H1 (cell line): ENCODE data around the gene WDR6. TPM values are rescaled to one million over a fixed set of nuclear protein-coding genes. Genes with fewer than 3 reads are reported as not detected.

Source experiments
- CTCF ChIA-PET: fragments of 300-600 bp; sonication (Branson Sonifier 250); formaldehyde crosslinking; loops from one replicate; lab custom pipeline; 2021; ENCODE audit not compliant: partially characterized antibody; lab: Charles Lee
- POLR2A ChIA-PET: fragments of 300-600 bp; sonication (Branson Sonifier 250); formaldehyde crosslinking; loops from one replicate; lab custom pipeline; 2021; ENCODE audit warnings: inconsistent platforms; ENCODE audit not compliant: partially characterized antibody; lab: Charles Lee
- DNase-seq, 2 experiments: peaks; one replicate each; pipeline versions ENCODE4 v3.0.0 to v3.0.0-alpha.2; 2010 to 2022; ENCODE audit warnings: low spot score in 2 of 2, low read depth in 1 of 2, mixed read lengths in 1 of 2
- FAIRE-seq: peaks from 2 replicates; lab custom pipeline; 2011; peaks lifted over from hg19 to GRCh38; lab: Jason Lieb, UNC
- H2AFZ ChIP-seq: 2 replicates; pipeline ENCODE4 v1.8.1; 2012; ENCODE audit warnings: low read length, inconsistent platforms
- H2AK5ac ChIP-seq: 2 replicates; pipeline ENCODE4 v1.6.1; 2013; ENCODE audit warnings: low read depth, low read length
- H2BK120ac ChIP-seq: replicated peaks from 2 replicates; pipeline ENCODE3; 2013; ENCODE audit warnings: low read depth, low read length, inconsistent platforms
- H2BK12ac ChIP-seq: 2 replicates; pipeline ENCODE4 v1.6.1; 2013; ENCODE audit warnings: low read depth, low read length
- H2BK15ac ChIP-seq: 2 replicates; pipeline ENCODE4 v1.6.1; 2013; ENCODE audit warnings: low read length
- H2BK20ac ChIP-seq: 2 replicates; pipeline ENCODE4 v1.6.1; 2013; ENCODE audit warnings: low read length
- H2BK5ac ChIP-seq: 2 replicates; pipeline ENCODE4 v1.6.1; 2013; ENCODE audit warnings: low read depth, low read length
- H3K14ac ChIP-seq: 2 replicates; pipeline ENCODE4 v1.6.1; 2013; ENCODE audit warnings: inconsistent platforms; ENCODE audit not compliant: insufficient read length
- H3K18ac ChIP-seq: 2 replicates; pipeline ENCODE4 v1.6.1; 2013; ENCODE audit warnings: low read length; ENCODE audit errors: extremely low read depth
- H3K23ac ChIP-seq: 2 replicates; pipeline ENCODE4 v1.6.1; 2013; ENCODE audit warnings: inconsistent platforms; ENCODE audit not compliant: insufficient read length
- H3K23me2 ChIP-seq: 2 replicates; pipeline ENCODE4 v1.6.1; 2013; ENCODE audit warnings: low read depth, low read length
- H3K27ac ChIP-seq: 2 replicates; pipeline ENCODE4 v1.6.1; 2011; ENCODE audit warnings: low read depth, low read length, inconsistent platforms
- H3K27me3 ChIP-seq, 4 experiments: replicated peaks in 1 of 4; 1 replicate in 1 of 4; 2 replicates in 3 of 4; pipeline versions ENCODE4 v1.6.1 to v1.8.1; 2011 to 2013; ENCODE audit warnings: low read length in 3 of 4, mild to moderate bottlenecking in 3 of 4, inconsistent platforms in 2 of 4, mixed read lengths in 2 of 4, moderate library complexity in 1 of 4; ENCODE audit not compliant: control insufficient read depth in 3 of 4, insufficient read depth in 3 of 4; ENCODE audit errors: extremely low read depth in 1 of 4
- H3K36me3 ChIP-seq, 4 experiments: 2 replicates each; pipeline versions ENCODE4 v1.6.1 to v1.8.1; 2011 to 2013; ENCODE audit warnings: mild to moderate bottlenecking in 4 of 4, low read length in 3 of 4, moderate library complexity in 2 of 4, control low read depth in 1 of 4, inconsistent platforms in 1 of 4; ENCODE audit not compliant: insufficient read depth in 4 of 4, control insufficient read depth in 2 of 4
- H3K4ac ChIP-seq: replicated peaks from 2 replicates; pipeline ENCODE3; 2013; ENCODE audit warnings: low read length, low read depth, mixed read lengths, inconsistent platforms; ENCODE audit not compliant: insufficient read length
- H3K4me1 ChIP-seq, 4 experiments: replicated peaks in 1 of 4; 1 replicate in 1 of 4; 2 replicates in 3 of 4; pipeline versions ENCODE4 v1.6.1 to v1.8.1; 2011 to 2013; ENCODE audit warnings: low read length in 3 of 4, inconsistent platforms in 2 of 4, mixed read lengths in 1 of 4; ENCODE audit not compliant: insufficient read depth in 4 of 4, control insufficient read depth in 3 of 4
- H3K4me2 ChIP-seq, 2 experiments: 2 replicates each; pipeline versions ENCODE4 v1.6.1 to v1.8.1; 2011 to 2013; ENCODE audit warnings: low read depth in 2 of 2, low read length in 2 of 2, control low read depth in 1 of 2, inconsistent platforms in 1 of 2, mild to moderate bottlenecking in 1 of 2; ENCODE audit not compliant: insufficient read depth in 1 of 2
- H3K4me3 ChIP-seq, 4 experiments: fragments of 200-600, 300-600 bp in 1 of 4; sonication (generic), shearing (Covaris generic), sonication (Bioruptor Twin) in 1 of 4; 2 replicates each; pipeline versions ENCODE4 v1.5.1 to v1.8.1; 2011 to 2016; ENCODE audit warnings: low read length in 4 of 4, low read depth in 3 of 4, control low read depth in 2 of 4, inconsistent platforms in 2 of 4, mild to moderate bottlenecking in 2 of 4, mixed read lengths in 1 of 4, moderate library complexity in 1 of 4; ENCODE audit not compliant: insufficient read depth in 2 of 4; ENCODE audit errors: extremely low read depth in 1 of 4
- H3K56ac ChIP-seq: replicated peaks from 2 replicates; pipeline ENCODE3; 2013; ENCODE audit warnings: low read depth, mild to moderate bottlenecking, mixed read lengths, low read length, inconsistent platforms; ENCODE audit not compliant: insufficient read length
- H3K79me1 ChIP-seq: 2 replicates; pipeline ENCODE4 v1.6.1; 2013; ENCODE audit warnings: low read depth, low read length, control low read depth
- H3K79me2 ChIP-seq, 2 experiments: 2 replicates each; pipeline versions ENCODE4 v1.6.1 to v1.8.1; 2012 to 2013; ENCODE audit warnings: low read length in 2 of 2, mild to moderate bottlenecking in 2 of 2, inconsistent platforms in 1 of 2; ENCODE audit not compliant: insufficient read depth in 2 of 2, control insufficient read depth in 1 of 2
- H3K9ac ChIP-seq, 4 experiments: replicated peaks in 1 of 4; 1 replicate in 1 of 4; 2 replicates in 3 of 4; pipeline versions ENCODE4 v1.6.1 to v1.8.1; 2011 to 2013; ENCODE audit warnings: low read depth in 3 of 4, low read length in 3 of 4, control low read depth in 2 of 4, mild to moderate bottlenecking in 2 of 4, moderate library complexity in 2 of 4, inconsistent platforms in 1 of 4; ENCODE audit errors: extremely low read depth in 1 of 4
- H3K9me3 ChIP-seq, 2 experiments: 2 replicates each; pipeline versions ENCODE4 v1.6.1 to v1.8.1; 2012 to 2013; ENCODE audit warnings: mild to moderate bottlenecking in 2 of 2, moderate library complexity in 2 of 2, control low read depth in 1 of 2, inconsistent platforms in 1 of 2, low read depth in 1 of 2, low read length in 1 of 2, mixed read lengths in 1 of 2; ENCODE audit not compliant: insufficient read depth in 2 of 2
- H4K20me1 ChIP-seq, 2 experiments: replicated peaks in 1 of 2; 2 replicates each; pipeline versions ENCODE3 to v1.8.1; 2011 to 2013; ENCODE audit warnings: inconsistent platforms in 2 of 2, low read length in 2 of 2, mild to moderate bottlenecking in 1 of 2; ENCODE audit not compliant: insufficient read depth in 2 of 2, control insufficient read depth in 1 of 2
- H4K5ac ChIP-seq: 2 replicates; pipeline ENCODE4 v1.6.1; 2013; ENCODE audit warnings: low read length, low read depth, mixed read lengths, inconsistent platforms; ENCODE audit not compliant: insufficient read length
- H4K8ac ChIP-seq: 2 replicates; pipeline ENCODE4 v1.8.0; 2013; ENCODE audit warnings: mild to moderate bottlenecking, moderate library complexity, low read length, inconsistent platforms; ENCODE audit not compliant: insufficient read depth; ENCODE audit errors: extremely low read depth
- H4K91ac ChIP-seq: replicated peaks from 2 replicates; pipeline ENCODE3; 2013; ENCODE audit warnings: low read length, mixed read lengths, inconsistent platforms; ENCODE audit not compliant: insufficient read length
- ATF3 ChIP-seq: IDR thresholded peaks from 2 replicates; pipeline ENCODE4 v1.6.1; 2011; ENCODE audit warnings: low read depth, mild to moderate bottlenecking, low read length; ENCODE audit not compliant: insufficient read depth
- KDM1A ChIP-seq: fragments of 200-600, 300-600 bp; sonication (generic); IDR thresholded peaks from 2 replicates; pipeline ENCODE4 v1.7.1; 2016; ENCODE audit warnings: mild to moderate bottlenecking, low read length, borderline replicate concordance
- NANOG ChIP-seq: IDR thresholded peaks from 2 replicates; pipeline ENCODE4 v1.6.1; 2011; ENCODE audit warnings: low read length, low read depth, mild to moderate bottlenecking, inconsistent platforms; ENCODE audit not compliant: insufficient read depth, poor library complexity, severe bottlenecking
- NRF1 ChIP-seq: IDR thresholded peaks from 2 replicates; pipeline ENCODE4 v1.6.1; 2011; ENCODE audit warnings: mild to moderate bottlenecking, low read depth, low read length, improper control_type of control experiment
- POLR2A ChIP-seq, 2 experiments: IDR thresholded peaks; 1 replicate in 1 of 2; 2 replicates in 1 of 2; pipeline ENCODE4 v1.6.1; 2011; ENCODE audit warnings: low read depth in 2 of 2, low read length in 2 of 2, mild to moderate bottlenecking in 2 of 2; ENCODE audit errors: control extremely low read depth in 1 of 2
- RFX5 ChIP-seq: IDR thresholded peaks from 2 replicates; pipeline ENCODE4 v1.6.1; 2011; ENCODE audit warnings: low read depth, low read length, improper control_type of control experiment, borderline replicate concordance
- RXRA ChIP-seq: IDR thresholded peaks from 2 replicates; pipeline ENCODE4 v1.6.1; 2011; ENCODE audit warnings: low read depth, mild to moderate bottlenecking, low read length, moderate library complexity; ENCODE audit not compliant: insufficient read depth
- SP1 ChIP-seq: IDR thresholded peaks from 2 replicates; pipeline ENCODE4 v1.6.1; 2011; ENCODE audit warnings: low read depth, low read length
- TAF1 ChIP-seq: IDR thresholded peaks from 2 replicates; pipeline ENCODE4 v1.6.1; 2011; ENCODE audit warnings: mild to moderate bottlenecking, low read depth, low read length
- TAF7 ChIP-seq: optimal IDR thresholded peaks from 2 replicates; pipeline ENCODE3; 2011; ENCODE audit warnings: low read depth, mild to moderate bottlenecking, inconsistent platforms, low read length, moderate library complexity, borderline replicate concordance
- TEAD4 ChIP-seq: IDR thresholded peaks from 2 replicates; pipeline ENCODE4 v1.6.1; 2012; ENCODE audit warnings: low read depth, low read length, inconsistent platforms, mixed read lengths
- WGBS, 2 experiments: shearing (Covaris generic) in 1 of 2; methylation state at CpG; one replicate each; pipeline versions ENCODE4 v1.1.6 to v1.1.7; 2013 to 2015; ENCODE audit warnings: low lambda C conversion rate in 2 of 2, mixed read lengths in 2 of 2, inconsistent platforms in 1 of 2, low coverage in 1 of 2, missing lambda C conversion rate in 1 of 2; ENCODE audit not compliant: insufficient replicate concordance in 2 of 2, insufficient coverage in 1 of 2, insufficient read length in 1 of 2; ENCODE audit errors: extremely low coverage in 1 of 2, missing lambda C conversion rate in 1 of 2; 5-methylcytosine and 5-hydroxymethylcytosine counted together
- polyA plus RNA-seq, 7 experiments: library from polyadenylated mRNA; depleted of rRNA in 3 of 7; stranded (reverse) in 5 of 7; unstranded in 2 of 7; fragments of >200 nt in 5 of 7; fragments of 200-250 nt in 2 of 7; gene quantifications; 1 replicate in 5 of 7; 2 replicates in 1 of 7; 4 replicates in 1 of 7; pipeline versions ENCODE4 v1.2.1 to v1.2.3, GENCODE V29; 2011 to 2013; ENCODE audit warnings: missing spikeins in 2 of 7, mixed read lengths in 2 of 7
- total RNA-seq: library from RNA; stranded (reverse); fragmentation: NEBNext Ultra II Directional; extraction: Animal tissue kit (Norgen Biotek cat#: 25700); gene quantifications from 2 replicates; pipeline ENCODE4 v1.2.1, GENCODE V29; 2021
- TF ChIP-seq, protein P1 (sequence below): IDR thresholded peaks from 2 replicates; pipeline ENCODE4 v1.6.1; 2011; ENCODE audit warnings: low read length, improper control_type of control experiment

The WDR6 gene
- total and polyA plus RNA-seq, 2 of the 8 experiments (the other 6 are each of a cell fraction or from before 2014, with no cell fraction given), result 180 to 257 TPM

GRCh38 chr3:49028298-49028672, 21.1 kb downstream of the WDR6 start:
- H3K23ac ChIP-seq, result no peak overlapping the region
- H2AFZ ChIP-seq, result no peak overlapping the region
- no peak overlapping the region for H4K5ac ChIP-seq
- no peak overlapping the region for H2BK12ac ChIP-seq
- ChIA-PET POLR2A (interaction anchor here (0.6 to 33.9 kb wide), 19 partner anchors 12 to 451 kb away, joined by 3 to 1518 read pairs (median 4); partner anchors contain the start of genes ARIH2, CELSR3, DALRD3 and P4HTM), CTCF (interaction anchor here (1.3 kb wide), 1 partner anchor 15 kb away, joined by 5 read pairs; no protein-coding TSS in a partner anchor)
- no peaks in the 10 kb centered on the region; a peak in 1 of 7 replicates for H3K27me3 ChIP-seq
- H3K23me2 ChIP-seq, result peaks cover 7% of the 10 kb centered on the region
- H3K79me2 ChIP-seq, result peaks cover 4 to 15% of the 10 kb centered on the region in 2 experiments; a peak in 3 of 4 replicates
- no peak overlapping the region for H4K8ac ChIP-seq
- no peak overlapping the region for H2BK20ac ChIP-seq
- peaks cover 10 to 22% of the 10 kb centered on the region in 2 experiments for H4K20me1 ChIP-seq
- peak overlapping the region in 3 of 4 experiments; percentile 12 to 83 (median 82); a peak in 3 of 7 replicates for H3K9ac ChIP-seq
- H3K4me3 ChIP-seq, result peak overlapping the region; percentile 50 to 81 (median 76); a peak in 7 of 8 replicates
- H3K27ac ChIP-seq, result peak overlapping the region; percentile 54
- 98% methylated on average over 4 of the region's 4 CpGs; no CpG with 5 or more reads in 1 of the 2 experiments for WGBS, 2 experiments
- no peak overlapping the region for H3K18ac ChIP-seq
- no peak overlapping the region for H3K56ac ChIP-seq
- H2BK15ac ChIP-seq, result no peak overlapping the region
- H3K4me2 ChIP-seq, result peak overlapping the region; percentile 88 to 98
- H3K79me1 ChIP-seq, result peaks cover 8% of the 10 kb centered on the region
- H2BK5ac ChIP-seq, result no peak overlapping the region
- no peaks in the 10 kb centered on the region for H3K9me3 ChIP-seq
- FAIRE-seq, result no peak
- no peak overlapping the region for H2BK120ac ChIP-seq
- H3K36me3 ChIP-seq, result peaks cover 52 to 72% (median 66%) of the 10 kb centered on the region in 4 experiments
- TF ChIP-seq, protein P1, sequence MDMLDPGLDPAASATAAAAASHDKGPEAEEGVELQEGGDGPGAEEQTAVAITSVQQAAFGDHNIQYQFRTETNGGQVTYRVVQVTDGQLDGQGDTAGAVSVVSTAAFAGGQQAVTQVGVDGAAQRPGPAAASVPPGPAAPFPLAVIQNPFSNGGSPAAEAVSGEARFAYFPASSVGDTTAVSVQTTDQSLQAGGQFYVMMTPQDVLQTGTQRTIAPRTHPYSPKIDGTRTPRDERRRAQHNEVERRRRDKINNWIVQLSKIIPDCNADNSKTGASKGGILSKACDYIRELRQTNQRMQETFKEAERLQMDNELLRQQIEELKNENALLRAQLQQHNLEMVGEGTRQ, result no peak
- TF ChIP-seq TEAD4 (no peak), SP1 (no peak), NANOG (no peak), KDM1A (no peak), ATF3 (no peak), TAF1 (no peak), NRF1 (no peak), RXRA (no peak), TAF7 (no peak), RFX5 (no peak), POLR2A (IDR thresholded peaks at IDR 0.05; ENCODE audit: control extremely low read depth in 1 of 2, low read depth in 2 of 2, low read length in 2 of 2) (no peak; a peak in 1 of 3 replicates)
- no peak overlapping the region for H2AK5ac ChIP-seq
- H3K4me1 ChIP-seq, result peaks cover 0 to 9% (median 6%) of the 10 kb centered on the region in 4 experiments; a peak in 5 of 7 replicates
- H3K4ac ChIP-seq, result no peak overlapping the region
- H3K14ac ChIP-seq, result no peak overlapping the region
- H4K91ac ChIP-seq, result no peak overlapping the region
- no peak for DNase-seq
